K562 (cell line): ENCODE data around the gene STMP1. TPM values are rescaled to one million over a fixed set of nuclear protein-coding genes. Genes with fewer than 3 reads are reported as not detected.

Experiments used
- polyA plus RNA-seq, 8 experiments: library from polyadenylated mRNA; depleted of rRNA in 4 of 8; stranded (reverse) in 5 of 8; unstranded in 3 of 8; fragments of >200 nt; fragmentation: Nextera tagmentation in 2 of 8; fragmentation: Illumina TruSeq in 1 of 8; extraction: Ambion mirVana in 2 of 8; extraction: Trizol in 1 of 8; gene quantifications; 2 replicates each; pipeline versions ENCODE4 v1.2.1 to v1.2.3, GENCODE V29; 2011 to 2014; ENCODE audit warnings: inconsistent platforms in 1 of 8, missing spikeins in 1 of 8
- small RNA-seq: library from RNA; depleted of rRNA; stranded (forward); fragments of <200 nt; gene quantifications from one replicate; pipeline ENCODE3, GENCODE V24; 2014
- total RNA-seq, 7 experiments: library from RNA; depleted of rRNA in 6 of 7; stranded (reverse); fragments of >200 nt in 6 of 7; fragmentation: Illumina TruSeq in 2 of 7; extraction: Trizol in 2 of 7; gene quantifications; 2 replicates each; pipeline versions ENCODE4 v1.2.1 to v1.2.3, GENCODE V29; 2011 to 2021; ENCODE audit warnings: low replicate concordance in 1 of 7

The STMP1 gene
- total and polyA plus RNA-seq, 9 of the 15 experiments (the other 6 are each of a cell fraction or from before 2014, with no cell fraction given): 10.6 to 249 (median 56.8) TPM

Small RNA genes within 50 kb of the gene (small RNA-seq; reads per million reads assigned to genes)
- not detected for gene RNU6-1154P

Other genes starting within 250 kb of the STMP1 start
- gene CNOT4, start 152.4 kb upstream of the STMP1 start, total RNA-seq (2014; rRNA removed): 12.9 and 15.4 TPM in 2 replicates
- 14.6 and 16.2 TPM in 2 replicates for gene CNOT4, start 152.4 kb upstream of the STMP1 start, total RNA-seq (2014; rRNA removed; fragmentation: Illumina TruSeq; extraction: Trizol)
- 15.5 and 17.1 TPM in 2 replicates for gene CNOT4, start 152.4 kb upstream of the STMP1 start, total RNA-seq (2015; rRNA removed; fragmentation: Illumina TruSeq; extraction: Trizol)
- 21.1 and 21.6 TPM in 2 replicates for gene CNOT4, start 152.4 kb upstream of the STMP1 start, total RNA-seq (2021)
- 15.4 and 21.5 TPM in 2 replicates for gene CNOT4, start 152.4 kb upstream of the STMP1 start, polyA plus RNA-seq (2011; rRNA removed)
- gene CNOT4, start 152.4 kb upstream of the STMP1 start, polyA plus RNA-seq (2014; fragmentation: Illumina TruSeq; extraction: Trizol): 16.7 and 19.8 TPM in 2 replicates
- gene CNOT4, start 152.4 kb upstream of the STMP1 start, polyA plus RNA-seq (2014; fragmentation: Nextera tagmentation; extraction: Ambion mirVana): 10 to 100 TPM; 12.6 to 24.1 TPM
- gene CNOT4, start 152.4 kb upstream of the STMP1 start, polyA plus RNA-seq (2014; rRNA removed): 8.6 and 10.0 TPM in 2 replicates
- 158 and 190 TPM in 2 replicates for gene NUP205, start 104.6 kb upstream of the STMP1 start, total RNA-seq (2014; rRNA removed)
- gene NUP205, start 104.6 kb upstream of the STMP1 start, total RNA-seq (2014; rRNA removed; fragmentation: Illumina TruSeq; extraction: Trizol): 234 and 257 TPM in 2 replicates
- 224 and 249 TPM in 2 replicates for gene NUP205, start 104.6 kb upstream of the STMP1 start, total RNA-seq (2015; rRNA removed; fragmentation: Illumina TruSeq; extraction: Trizol)
- gene NUP205, start 104.6 kb upstream of the STMP1 start, total RNA-seq (2021): 221 and 223 TPM in 2 replicates
- gene NUP205, start 104.6 kb upstream of the STMP1 start, polyA plus RNA-seq (2011; rRNA removed): 246 and 282 TPM in 2 replicates
- gene NUP205, start 104.6 kb upstream of the STMP1 start, polyA plus RNA-seq (2014; fragmentation: Illumina TruSeq; extraction: Trizol): 177 and 193 TPM in 2 replicates
- gene NUP205, start 104.6 kb upstream of the STMP1 start, polyA plus RNA-seq (2014; fragmentation: Nextera tagmentation; extraction: Ambion mirVana): 100 to 1,000 TPM; 101 to 182 TPM
- 167 and 174 TPM in 2 replicates for gene NUP205, start 104.6 kb upstream of the STMP1 start, polyA plus RNA-seq (2014; rRNA removed)
- gene SLC13A4, start 65.7 kb downstream of the STMP1 start, total RNA-seq (2014; rRNA removed): 0.23 and 0.45 TPM in 2 replicates
- 0.22 and 0.51 TPM in 2 replicates for gene SLC13A4, start 65.7 kb downstream of the STMP1 start, total RNA-seq (2014; rRNA removed; fragmentation: Illumina TruSeq; extraction: Trizol)
- gene SLC13A4, start 65.7 kb downstream of the STMP1 start, total RNA-seq (2015; rRNA removed; fragmentation: Illumina TruSeq; extraction: Trizol): 0.19 and 0.36 TPM in 2 replicates
- 0.60 and 0.66 TPM in 2 replicates for gene SLC13A4, start 65.7 kb downstream of the STMP1 start, total RNA-seq (2021)
- gene SLC13A4, start 65.7 kb downstream of the STMP1 start, polyA plus RNA-seq (2011; rRNA removed): 0.11 and 0.60 TPM in 2 replicates
- gene SLC13A4, start 65.7 kb downstream of the STMP1 start, polyA plus RNA-seq (2014; fragmentation: Illumina TruSeq; extraction: Trizol): 0.86 and 1.0 TPM in 2 replicates
- under 1 TPM; 0.27 to 0.48 TPM for gene SLC13A4, start 65.7 kb downstream of the STMP1 start, polyA plus RNA-seq (2014; fragmentation: Nextera tagmentation; extraction: Ambion mirVana)
- gene SLC13A4, start 65.7 kb downstream of the STMP1 start, polyA plus RNA-seq (2014; rRNA removed): 0.41 and 0.66 TPM in 2 replicates
- gene FAM180A, start 86.3 kb downstream of the STMP1 start, total RNA-seq (2014; rRNA removed): not detected in 2 replicates
- not detected in 2 replicates for gene FAM180A, start 86.3 kb downstream of the STMP1 start, total RNA-seq (2014; rRNA removed; fragmentation: Illumina TruSeq; extraction: Trizol)
- gene FAM180A, start 86.3 kb downstream of the STMP1 start, total RNA-seq (2015; rRNA removed; fragmentation: Illumina TruSeq; extraction: Trizol): not detected in 2 replicates
- not detected in 2 replicates for gene FAM180A, start 86.3 kb downstream of the STMP1 start, total RNA-seq (2021)
- not detected in 2 replicates for gene FAM180A, start 86.3 kb downstream of the STMP1 start, polyA plus RNA-seq (2011; rRNA removed)
- not detected in 2 replicates for gene FAM180A, start 86.3 kb downstream of the STMP1 start, polyA plus RNA-seq (2014; fragmentation: Illumina TruSeq; extraction: Trizol)
- not detected for gene FAM180A, start 86.3 kb downstream of the STMP1 start, polyA plus RNA-seq (2014; fragmentation: Nextera tagmentation; extraction: Ambion mirVana)
- gene FAM180A, start 86.3 kb downstream of the STMP1 start, polyA plus RNA-seq (2014; rRNA removed): not detected in 2 replicates